ENCODE data around the gene PPT2. TPM values are rescaled to one million over a fixed set of nuclear protein-coding genes. Genes with fewer than 3 reads are reported as not detected.

PPT2 gene
- total and polyA plus RNA-seq, 2 of the 13 experiments (the other 11 are each of a cell fraction or from before 2014, with no cell fraction given): 39.2 to 61.8 TPM

DNA sequence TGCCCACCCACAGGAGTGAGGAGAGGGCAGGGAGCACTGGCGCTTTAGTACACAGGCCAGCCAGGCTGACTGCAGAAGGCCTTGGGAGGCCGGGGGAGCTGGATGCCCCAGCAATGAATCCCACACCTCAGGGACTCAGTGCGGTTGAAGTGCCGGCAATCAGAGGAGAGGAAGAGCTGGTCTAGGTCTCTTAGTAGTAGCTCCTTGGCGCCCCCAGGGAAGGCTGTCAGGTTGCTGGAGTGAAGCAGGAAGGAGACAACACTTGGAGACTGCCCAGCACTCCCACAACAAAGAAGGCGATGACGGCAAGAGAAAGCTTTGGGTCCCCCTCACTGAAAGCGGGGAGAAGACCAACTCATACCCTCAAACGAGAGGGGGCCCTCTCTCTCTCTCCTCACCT lies 36.5 kb upstream of the PPT2 start (continued):
- TF ChIP-seq, protein P1, sequence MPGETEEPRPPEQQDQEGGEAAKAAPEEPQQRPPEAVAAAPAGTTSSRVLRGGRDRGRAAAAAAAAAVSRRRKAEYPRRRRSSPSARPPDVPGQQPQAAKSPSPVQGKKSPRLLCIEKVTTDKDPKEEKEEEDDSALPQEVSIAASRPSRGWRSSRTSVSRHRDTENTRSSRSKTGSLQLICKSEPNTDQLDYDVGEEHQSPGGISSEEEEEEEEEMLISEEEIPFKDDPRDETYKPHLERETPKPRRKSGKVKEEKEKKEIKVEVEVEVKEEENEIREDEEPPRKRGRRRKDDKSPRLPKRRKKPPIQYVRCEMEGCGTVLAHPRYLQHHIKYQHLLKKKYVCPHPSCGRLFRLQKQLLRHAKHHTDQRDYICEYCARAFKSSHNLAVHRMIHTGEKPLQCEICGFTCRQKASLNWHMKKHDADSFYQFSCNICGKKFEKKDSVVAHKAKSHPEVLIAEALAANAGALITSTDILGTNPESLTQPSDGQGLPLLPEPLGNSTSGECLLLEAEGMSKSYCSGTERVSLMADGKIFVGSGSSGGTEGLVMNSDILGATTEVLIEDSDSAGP (CRISPR knock-in tag; IDR thresholded peaks at IDR 0.05; ENCODE audit: borderline replicate concordance): no peak
- TF ChIP-seq ZNF496 (CRISPR knock-in tag; IDR thresholded peaks at IDR 0.05; ENCODE audit: insufficient replicate concordance): no peak

DNA sequence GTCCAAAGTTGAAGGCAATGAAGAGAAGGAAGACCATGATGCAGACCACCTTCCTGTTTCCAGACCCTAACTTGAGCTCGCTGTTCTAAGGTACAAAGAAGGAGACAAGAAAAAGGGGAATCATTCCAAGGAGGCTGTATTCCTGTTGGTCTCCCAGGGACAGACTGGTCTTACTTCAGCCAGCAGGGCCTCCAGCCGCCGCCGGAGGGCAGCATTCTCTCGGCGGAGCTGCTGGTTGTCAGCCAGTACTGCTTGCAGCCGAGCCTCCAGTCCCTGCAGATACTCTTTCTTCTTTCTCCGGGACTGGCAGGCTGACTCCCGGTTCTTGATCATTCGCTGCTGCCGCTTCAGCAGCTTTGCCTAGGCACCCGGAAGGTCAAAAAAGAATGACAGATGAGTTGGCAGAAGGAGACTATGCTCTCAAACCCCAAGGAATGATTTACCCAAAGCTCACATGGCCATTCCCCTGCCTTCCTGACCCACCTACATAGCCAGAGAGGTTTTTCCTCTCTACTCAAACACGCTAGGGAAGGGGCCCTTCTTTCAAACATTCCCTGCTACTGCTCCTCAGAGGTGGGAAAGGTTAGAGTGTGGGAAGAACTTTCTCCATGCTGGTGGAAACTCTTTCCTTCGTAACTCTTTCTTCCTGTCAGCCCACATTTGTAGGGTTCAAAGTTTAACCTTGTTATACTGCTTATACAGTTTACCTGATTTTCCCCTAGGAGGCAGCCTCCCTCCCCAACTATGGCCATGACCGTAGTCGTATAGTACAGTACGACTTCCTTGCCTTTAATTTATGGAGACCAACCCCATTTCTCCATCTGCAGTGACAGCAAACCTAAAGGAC lies 34.9 kb upstream of the PPT2 start:
- peak overlapping the region; percentile 68 for H2AFZ ChIP-seq (ENCODE audit: low read length)
- peak overlapping the region; percentile 67 for H3K9ac ChIP-seq (ENCODE audit: insufficient read depth, low read depth, low read length)
- in situ Hi-C loops (cut with HindIII; ENCODE audit: extremely low pct_ligation_motif_present, low pct_unique_long_range_greater_than_20kb) (loop anchor here (5.0 kb wide), 1 partner anchor 33 kb away; the partner anchor contains the start of genes PPT2 and PRRT1), intact Hi-C loops (cut with micrococcal nuclease; ENCODE audit: unreplicated experiment) (loop anchor here (1.0 to 5.0 kb wide), 4 partner anchors 32 to 78 kb away; partner anchors contain the start of genes AGPAT1 and PPT2)
- ChIA-PET CTCF (ENCODE audit: low intra/inter-chr PET ratio, low total read pairs) (interaction anchor here (1.2 to 3.2 kb wide), 7 partner anchors 35 to 136 kb away, joined by 3 to 97 read pairs (median 6); partner anchors contain the start of genes PPT2 and RNF5), POLR2A (interaction anchor here (0.6 to 2.8 kb wide), 9 partner anchors 9 to 76 kb away, joined by 3 to 34 read pairs (median 4); partner anchors contain the start of genes AGPAT1, ATF6B, FKBPL and RNF5)
- H3K27ac ChIP-seq (ENCODE audit: extremely low read length, insufficient read depth, low read length): peak overlapping the region; percentile 87
- no peaks in the 10 kb centered on the region for H4K20me1 ChIP-seq (ENCODE audit: insufficient read depth, low read length)
- WGBS (ENCODE audit: low lambda C conversion rate): 7% methylated on average over 17 of the region's 17 CpGs
- peaks cover 24% of the 10 kb centered on the region for H3K4me1 ChIP-seq (ENCODE audit: insufficient read depth, low read length)
- ATAC-seq: peak; percentile 93
- H3K79me2 ChIP-seq (ENCODE audit: insufficient read depth, low read length): no peaks in the 10 kb centered on the region
- DNase-seq (ENCODE audit: low spot score): peak; percentile 84
- peak; percentile 92 for FAIRE-seq
- no peaks in the 10 kb centered on the region for H3K9me3 ChIP-seq (ENCODE audit: low read length)
- H3K27me3 ChIP-seq (ENCODE audit: control insufficient read depth in 1 of 2, insufficient read depth in 2 of 2, low read length in 2 of 2): no peaks in the 10 kb centered on the region
- no TSS peak for BruUV-seq (replicated peaks)
- peak overlapping the region; percentile 95 for H3K4me2 ChIP-seq (ENCODE audit: low read depth, low read length)
- H3K36me3 ChIP-seq (replicated peaks in 1 of 2; ENCODE audit: control insufficient read depth in 1 of 2, insufficient read depth in 2 of 2, low read length in 2 of 2): peaks cover 17 to 58% of the 10 kb centered on the region in 2 experiments
- peak overlapping the region; percentile 45 to 59 (median 56); a peak in 5 of 6 replicates for H3K4me3 ChIP-seq (replicated peaks in 1 of 3; ENCODE audit: insufficient read depth in 1 of 3, low read depth in 2 of 3, low read length in 3 of 3)
- no peak for TF ChIP-seq ZNF44 (CRISPR knock-in tag; IDR thresholded peaks at IDR 0.05)
- TF ChIP-seq, protein P2, sequence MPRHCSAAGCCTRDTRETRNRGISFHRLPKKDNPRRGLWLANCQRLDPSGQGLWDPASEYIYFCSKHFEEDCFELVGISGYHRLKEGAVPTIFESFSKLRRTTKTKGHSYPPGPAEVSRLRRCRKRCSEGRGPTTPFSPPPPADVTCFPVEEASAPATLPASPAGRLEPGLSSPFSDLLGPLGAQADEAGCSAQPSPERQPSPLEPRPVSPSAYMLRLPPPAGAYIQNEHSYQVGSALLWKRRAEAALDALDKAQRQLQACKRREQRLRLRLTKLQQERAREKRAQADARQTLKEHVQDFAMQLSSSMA (CRISPR knock-in tag; IDR thresholded peaks at IDR 0.05): no peak
- TF ChIP-seq, protein P3, sequence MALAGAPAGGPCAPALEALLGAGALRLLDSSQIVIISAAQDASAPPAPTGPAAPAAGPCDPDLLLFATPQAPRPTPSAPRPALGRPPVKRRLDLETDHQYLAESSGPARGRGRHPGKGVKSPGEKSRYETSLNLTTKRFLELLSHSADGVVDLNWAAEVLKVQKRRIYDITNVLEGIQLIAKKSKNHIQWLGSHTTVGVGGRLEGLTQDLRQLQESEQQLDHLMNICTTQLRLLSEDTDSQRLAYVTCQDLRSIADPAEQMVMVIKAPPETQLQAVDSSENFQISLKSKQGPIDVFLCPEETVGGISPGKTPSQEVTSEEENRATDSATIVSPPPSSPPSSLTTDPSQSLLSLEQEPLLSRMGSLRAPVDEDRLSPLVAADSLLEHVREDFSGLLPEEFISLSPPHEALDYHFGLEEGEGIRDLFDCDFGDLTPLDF (CRISPR knock-in tag; IDR thresholded peaks at IDR 0.05): peak; percentile 60; the same call in 1 of the 2 replicates
- TF ChIP-seq, protein P4, sequence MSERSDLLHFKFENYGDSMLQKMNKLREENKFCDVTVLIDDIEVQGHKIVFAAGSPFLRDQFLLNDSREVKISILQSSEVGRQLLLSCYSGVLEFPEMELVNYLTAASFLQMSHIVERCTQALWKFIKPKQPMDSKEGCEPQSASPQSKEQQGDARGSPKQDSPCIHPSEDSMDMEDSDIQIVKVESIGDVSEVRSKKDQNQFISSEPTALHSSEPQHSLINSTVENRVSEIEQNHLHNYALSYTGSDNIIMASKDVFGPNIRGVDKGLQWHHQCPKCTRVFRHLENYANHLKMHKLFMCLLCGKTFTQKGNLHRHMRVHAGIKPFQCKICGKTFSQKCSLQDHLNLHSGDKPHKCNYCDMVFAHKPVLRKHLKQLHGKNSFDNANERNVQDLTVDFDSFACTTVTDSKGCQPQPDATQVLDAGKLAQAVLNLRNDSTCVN (CRISPR knock-in tag; IDR thresholded peaks at IDR 0.05; ENCODE audit: borderline replicate concordance): peak; percentile 58; the same call in 1 of the 2 replicates
- TF ChIP-seq, protein P5, sequence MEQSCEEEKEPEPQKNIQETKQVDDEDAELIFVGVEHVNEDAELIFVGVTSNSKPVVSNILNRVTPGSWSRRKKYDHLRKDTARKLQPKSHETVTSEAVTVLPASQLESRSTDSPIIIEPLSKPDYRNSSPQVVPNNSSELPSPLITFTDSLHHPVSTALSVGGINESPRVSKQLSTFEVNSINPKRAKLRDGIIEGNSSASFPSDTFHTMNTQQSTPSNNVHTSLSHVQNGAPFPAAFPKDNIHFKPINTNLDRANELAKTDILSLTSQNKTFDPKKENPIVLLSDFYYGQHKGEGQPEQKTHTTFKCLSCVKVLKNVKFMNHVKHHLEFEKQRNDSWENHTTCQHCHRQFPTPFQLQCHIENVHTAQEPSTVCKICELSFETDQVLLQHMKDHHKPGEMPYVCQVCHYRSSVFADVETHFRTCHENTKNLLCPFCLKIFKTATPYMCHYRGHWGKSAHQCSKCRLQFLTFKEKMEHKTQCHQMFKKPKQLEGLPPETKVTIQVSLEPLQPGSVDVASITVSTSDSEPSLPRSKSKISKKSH (CRISPR knock-in tag; IDR thresholded peaks at IDR 0.05; ENCODE audit: borderline replicate concordance): 0 out of 2 replicates have a peak, but pooled peaks have one; percentile 22
- no peak for TF ChIP-seq SMYD3 (CRISPR knock-in tag; IDR thresholded peaks at IDR 0.05)
- TF ChIP-seq ZBTB20 (CRISPR knock-in tag; IDR thresholded peaks at IDR 0.05; ENCODE audit: borderline replicate concordance, low read depth): no peak
- 0 out of 2 replicates have a peak, but pooled peaks have one; percentile 9 for TF ChIP-seq SOX5 (CRISPR knock-in tag; IDR thresholded peaks at IDR 0.05; ENCODE audit: borderline replicate concordance)
- TF ChIP-seq, protein P6, sequence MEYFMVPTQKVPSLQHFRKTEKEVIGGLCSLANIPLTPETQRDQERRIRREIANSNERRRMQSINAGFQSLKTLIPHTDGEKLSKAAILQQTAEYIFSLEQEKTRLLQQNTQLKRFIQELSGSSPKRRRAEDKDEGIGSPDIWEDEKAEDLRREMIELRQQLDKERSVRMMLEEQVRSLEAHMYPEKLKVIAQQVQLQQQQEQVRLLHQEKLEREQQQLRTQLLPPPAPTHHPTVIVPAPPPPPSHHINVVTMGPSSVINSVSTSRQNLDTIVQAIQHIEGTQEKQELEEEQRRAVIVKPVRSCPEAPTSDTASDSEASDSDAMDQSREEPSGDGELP (IDR thresholded peaks at IDR 0.05; ENCODE audit: borderline replicate concordance, low read depth): no peak; the same call in 1 of the 2 replicates
